Effector CD8-positive, alpha-beta T cell (primary cell): ENCODE data around the gene GHRHR.

ENCODE experiments used
- DNase-seq: peaks from one replicate; lab custom pipeline; 2025; lab: John Stamatoyannopoulos, UW

The GHRHR gene

GRCh38 chr7:30985756-30986155 lies 22.0 kb downstream of the GHRHR start:
- DNase-seq = no peak

DNA sequence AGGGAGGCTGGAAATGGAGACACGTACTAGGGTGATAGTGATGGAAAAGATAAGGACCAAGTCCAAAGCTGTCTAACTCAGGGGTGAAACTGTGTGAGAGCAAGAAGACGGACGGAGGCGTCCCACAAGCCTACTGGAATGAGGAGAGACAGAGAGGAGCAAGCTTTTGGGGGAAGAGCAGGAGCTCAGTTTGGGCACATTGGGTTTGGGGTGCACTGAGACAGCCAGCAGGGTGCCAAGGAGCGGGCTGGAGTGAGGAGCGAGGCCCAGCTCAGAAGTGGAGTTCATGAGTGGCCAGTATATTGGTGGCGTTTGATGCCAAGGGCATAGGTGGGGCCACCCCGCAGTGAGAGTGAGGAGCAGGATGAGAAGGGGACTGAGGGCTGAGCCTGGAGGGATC lies 22.6 kb downstream of the GHRHR start:
- DNase-seq = no peak

- DNase-seq = no peak
Measured at GRCh38 chr7:30986738-30987137, 23.0 kb downstream of the GHRHR start.

GRCh38 chr7:30987178-30987577 lies 23.4 kb downstream of the GHRHR start:
- no peak for DNase-seq

GRCh38 chr7:30987936-30988335 lies 24.2 kb downstream of the GHRHR start:
- no peak for DNase-seq

DNA sequence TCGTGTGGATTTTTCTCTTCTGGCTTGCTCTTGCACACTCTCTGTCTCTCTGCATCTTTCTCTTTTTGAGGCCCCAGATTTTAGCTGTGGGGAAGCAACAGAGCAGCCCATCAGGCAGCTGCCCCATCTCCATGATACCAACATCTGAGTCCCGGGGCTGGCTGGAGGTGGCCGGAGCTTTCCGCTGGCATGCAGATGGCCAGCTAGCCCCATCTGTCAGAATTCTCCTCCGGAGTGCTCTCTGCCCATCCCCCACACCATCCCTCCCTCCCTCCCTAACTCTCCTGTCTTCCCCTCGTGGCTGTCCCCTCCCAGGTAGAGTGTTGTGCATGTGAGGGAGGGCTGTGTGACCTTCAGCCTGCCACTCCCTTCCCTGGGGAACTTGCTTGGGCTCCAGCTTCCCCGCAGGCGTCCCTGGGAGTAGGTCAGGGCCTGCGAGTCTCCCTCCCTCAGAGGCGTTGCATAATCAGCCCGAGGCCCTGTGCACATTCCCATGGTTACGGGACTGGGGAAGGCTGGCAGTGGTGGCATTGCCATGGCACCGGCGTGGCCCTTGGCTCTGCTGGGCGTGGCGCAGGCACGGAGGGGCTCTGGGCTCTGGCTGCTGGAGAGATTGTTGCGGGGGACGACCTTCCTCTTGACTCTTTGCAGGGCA lies 24.7 kb downstream of the GHRHR start:
- DNase-seq = no peak

DNA sequence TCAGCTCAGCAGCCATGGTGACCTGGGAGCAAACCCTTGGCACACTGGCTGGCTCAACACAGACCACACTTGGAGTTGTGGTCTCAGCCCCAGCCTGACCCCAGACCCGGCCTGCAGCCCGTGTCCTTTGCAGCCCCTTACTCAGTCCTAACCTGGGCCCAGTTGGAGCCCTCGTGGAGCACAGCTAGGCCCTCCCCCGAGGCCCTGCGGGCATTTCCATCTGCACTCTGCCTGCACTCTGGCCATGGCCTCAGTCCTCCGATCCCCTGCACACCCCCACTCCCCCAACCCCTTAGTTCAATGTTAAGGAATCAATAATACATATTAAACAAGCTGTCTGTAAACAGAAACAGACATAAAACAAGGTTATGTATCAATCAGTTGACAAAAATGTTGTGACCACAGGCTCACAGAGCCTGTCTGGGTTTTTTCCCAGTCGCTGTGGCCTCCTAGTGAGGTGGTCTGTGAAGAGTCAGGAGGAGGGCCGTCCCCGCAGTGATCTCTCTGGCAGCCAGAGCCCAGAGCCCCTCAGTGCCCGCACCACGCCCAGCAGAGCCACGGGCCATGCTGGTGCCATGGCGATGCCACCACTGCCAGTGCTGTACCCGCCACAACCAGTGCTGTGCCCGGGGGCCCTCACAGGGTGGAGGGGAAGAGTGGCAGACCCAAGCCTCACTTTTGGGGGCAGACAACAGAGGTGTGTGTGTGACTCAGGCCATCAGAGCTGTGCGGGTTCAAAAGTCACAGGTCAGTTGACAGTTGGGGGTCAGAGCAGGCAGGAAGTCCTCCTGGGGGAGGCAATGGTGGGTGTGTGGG lies 25.5 kb downstream of the GHRHR start:
- no peak for DNase-seq

- DNase-seq = no peak
Measured at GRCh38 chr7:30989824-30990672, 26.3 kb downstream of the GHRHR start.

DNA sequence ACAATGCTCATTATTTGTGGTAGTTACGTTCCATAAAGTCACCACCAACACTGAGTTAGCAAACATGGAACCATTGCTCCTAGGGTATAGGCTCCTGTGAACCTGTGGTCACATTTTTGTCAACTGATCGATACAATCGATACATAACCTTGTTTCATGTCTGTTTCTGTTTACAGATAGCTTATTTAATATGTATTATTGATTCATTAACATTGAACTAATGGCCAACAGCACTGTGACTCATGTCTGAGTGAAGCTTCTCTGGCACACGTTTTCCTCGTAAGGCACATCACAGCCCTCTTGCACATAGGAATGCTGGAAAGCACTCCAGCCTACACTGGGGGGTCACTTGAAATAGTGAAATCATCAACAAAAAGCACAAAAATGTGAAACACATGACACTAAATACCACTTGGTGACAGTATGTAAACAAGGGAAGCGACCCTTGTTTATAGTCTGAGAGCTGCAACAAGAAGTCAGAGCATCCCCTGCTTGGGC lies 27.0 kb downstream of the GHRHR start:
- DNase-seq = no peak

DNA sequence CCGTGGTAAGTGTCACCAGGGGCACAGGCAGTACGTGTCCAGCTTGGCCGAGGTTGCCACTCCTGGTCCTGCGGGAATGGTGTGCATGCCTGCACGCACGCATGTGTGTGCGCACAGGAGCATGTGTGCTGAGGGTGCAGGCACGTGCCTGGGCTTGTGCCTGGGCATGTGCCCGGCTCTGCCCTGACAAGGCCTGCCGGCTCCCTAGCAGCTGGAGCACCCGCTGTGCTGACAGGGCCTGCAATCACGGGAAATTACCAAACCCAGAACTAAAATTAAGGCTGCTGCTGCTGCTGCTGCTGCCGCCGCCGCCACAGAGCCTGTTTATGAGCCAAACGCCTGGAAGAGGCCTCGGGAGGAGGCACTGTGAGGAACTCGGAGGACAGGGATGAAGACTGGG lies 28.7 kb downstream of the GHRHR start:
- DNase-seq = no peak

DNA sequence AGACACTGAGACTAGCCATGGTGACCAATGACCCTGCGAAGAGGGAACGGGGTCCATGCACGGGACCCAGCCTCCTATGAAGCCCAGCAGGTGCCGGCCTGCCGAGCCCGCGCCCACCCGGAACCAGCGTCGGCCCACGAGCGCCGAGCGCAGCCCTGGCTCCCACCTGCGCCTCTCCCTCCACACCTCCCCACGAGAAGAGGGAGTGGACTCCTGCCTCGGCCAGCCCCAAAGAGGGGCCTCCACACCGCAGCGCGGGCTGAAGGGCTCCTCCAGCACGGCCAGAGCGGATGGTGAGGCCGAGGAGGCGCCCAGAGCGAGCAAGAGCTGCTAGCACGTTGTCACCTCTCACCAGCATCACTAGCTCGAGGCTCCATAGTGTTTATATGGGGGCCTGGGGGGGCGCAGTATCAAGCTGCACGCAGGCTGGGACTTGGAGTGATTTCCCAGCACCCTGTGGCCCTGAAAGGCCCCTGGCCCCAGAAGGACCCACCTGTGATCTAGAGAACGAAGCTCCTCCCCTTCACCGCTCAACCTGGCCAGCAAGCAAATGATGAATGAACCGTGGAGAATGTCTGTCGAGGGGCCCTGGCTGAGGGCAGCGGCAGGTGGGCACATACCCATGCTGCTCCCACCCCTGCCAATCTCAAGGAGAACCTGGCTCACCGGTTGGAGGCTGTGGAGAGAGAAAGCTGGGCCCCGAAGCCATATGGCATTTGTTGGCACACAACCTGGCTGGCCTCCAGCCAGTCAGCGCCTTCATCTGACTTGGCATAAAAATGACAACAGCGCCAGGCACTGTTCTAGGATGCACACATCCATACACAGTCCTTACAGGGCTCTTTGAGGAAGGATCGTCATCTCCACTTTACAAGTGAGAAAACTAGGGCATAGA lies 30.7 kb downstream of the GHRHR start:
- no peak for DNase-seq

GRCh38 chr7:30995536-30995935 lies 31.8 kb downstream of the GHRHR start:
- no peak for DNase-seq

DNA sequence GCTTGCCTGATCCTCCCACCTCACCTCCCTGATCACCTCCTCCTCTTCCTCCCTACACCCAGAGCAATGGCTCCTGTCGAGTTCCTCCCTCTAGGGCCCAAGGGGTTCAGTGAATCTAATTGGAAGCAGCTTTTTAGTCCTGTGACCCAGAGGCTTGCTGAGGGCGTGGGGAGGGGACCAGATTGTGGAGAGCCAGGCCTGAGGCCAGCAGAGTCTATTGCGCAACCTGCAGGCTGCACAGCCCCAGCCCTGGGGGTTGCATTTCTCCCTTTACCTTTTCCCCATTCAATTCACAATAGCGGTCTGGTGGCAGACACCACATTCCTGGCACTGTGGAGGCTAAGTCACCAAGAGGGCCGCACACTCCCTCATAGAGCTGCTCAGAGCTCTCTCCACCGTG lies 32.5 kb downstream of the GHRHR start:
- no peak for DNase-seq

- no peak for DNase-seq
Measured at GRCh38 chr7:30996883-30997282, 33.1 kb downstream of the GHRHR start.

DNA sequence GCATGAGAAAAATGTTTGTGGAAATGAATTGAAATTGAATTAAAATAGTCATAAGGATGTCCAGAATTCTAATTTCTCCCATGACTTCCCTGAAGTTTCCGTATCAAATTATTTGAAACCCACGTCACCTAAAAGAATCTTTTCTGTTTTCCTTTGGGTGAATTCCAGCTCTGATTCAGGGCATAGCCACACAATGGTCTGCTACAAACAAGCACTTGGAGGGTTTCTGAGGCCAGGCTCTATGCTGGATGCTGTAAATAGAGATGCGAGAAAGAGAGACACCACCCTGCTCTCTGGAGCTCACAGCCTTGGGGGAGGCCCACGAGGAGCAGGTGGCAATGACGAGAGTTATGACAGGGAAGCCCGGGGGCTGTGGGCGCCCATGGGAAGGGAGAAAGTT lies 33.6 kb downstream of the GHRHR start:
- DNase-seq = no peak

DNA sequence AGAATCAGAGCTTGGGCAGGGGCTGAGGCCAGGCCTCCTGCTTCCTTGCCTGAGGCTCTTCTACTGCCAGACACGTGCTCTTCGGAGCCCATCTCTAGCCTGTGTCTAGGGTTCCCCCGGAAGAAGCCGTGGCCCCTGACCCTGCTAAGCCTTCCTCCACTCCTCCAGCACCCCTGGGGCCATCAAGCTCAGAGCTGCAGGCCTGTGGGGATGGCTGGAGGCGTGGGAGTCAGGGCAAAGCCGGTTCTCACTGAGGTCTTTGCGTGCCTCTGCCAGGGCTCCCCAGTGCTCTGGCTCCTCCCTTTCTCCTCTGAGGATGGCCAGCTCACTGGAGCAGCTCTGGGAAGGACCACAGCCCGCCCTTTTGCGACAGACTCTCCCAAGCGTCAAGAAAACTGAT lies 34.4 kb downstream of the GHRHR start:
- DNase-seq = no peak

GRCh38 chr7:31000161-31000693 lies 36.5 kb downstream of the GHRHR start:
- DNase-seq = no peak

GRCh38 chr7:31000779-31001178 lies 37.0 kb downstream of the GHRHR start:
- no peak for DNase-seq

GRCh38 chr7:31002256-31002655 lies 38.5 kb downstream of the GHRHR start:
- no peak for DNase-seq

DNA sequence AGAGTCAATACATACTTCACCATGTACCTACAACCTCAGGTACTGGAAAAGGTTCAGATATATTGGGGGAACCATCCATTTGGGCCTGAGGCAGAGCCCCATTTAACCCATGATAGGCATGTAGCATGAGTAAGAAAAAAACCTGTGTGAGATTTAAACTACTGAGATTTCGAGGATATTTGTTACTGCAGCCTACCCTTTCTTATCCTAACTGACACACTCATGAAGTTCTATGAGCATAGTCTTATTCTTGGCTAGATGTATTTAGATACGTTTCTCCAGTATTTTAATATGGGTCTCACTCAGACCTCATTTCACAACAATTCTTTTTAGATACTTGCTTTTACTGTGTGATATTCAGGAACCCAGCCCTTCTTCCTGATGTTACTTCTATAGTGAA lies 39.3 kb downstream of the GHRHR start:
- no peak for DNase-seq

DNA sequence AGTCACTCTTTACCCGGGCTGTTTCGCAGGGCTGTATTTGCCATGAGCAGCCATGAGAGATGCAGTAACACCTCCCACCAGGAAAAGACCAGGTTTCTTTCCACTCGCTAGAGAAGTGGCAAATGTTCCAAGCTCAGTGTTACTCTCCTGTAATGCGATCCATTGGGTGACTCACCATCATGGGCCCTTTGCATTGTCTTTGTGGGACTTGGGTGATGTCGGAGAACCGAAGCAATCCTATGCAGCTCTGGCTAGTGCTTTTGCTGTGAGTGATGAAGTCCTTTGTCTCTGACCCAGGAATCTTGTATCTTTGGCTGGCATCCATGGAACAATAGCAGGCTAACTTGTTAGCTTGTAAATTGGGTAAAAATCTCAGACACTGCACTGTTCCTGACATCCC lies 40.0 kb downstream of the GHRHR start:
- no peak for DNase-seq
